Measurements from ENCODE around the gene RBM45.
"Not testable (repeated sequence)": the region's sequence is repeated elsewhere in the genome, so short reads cannot be mapped to it uniquely, and the experiment has no call there.

RBM45 gene, protein sequence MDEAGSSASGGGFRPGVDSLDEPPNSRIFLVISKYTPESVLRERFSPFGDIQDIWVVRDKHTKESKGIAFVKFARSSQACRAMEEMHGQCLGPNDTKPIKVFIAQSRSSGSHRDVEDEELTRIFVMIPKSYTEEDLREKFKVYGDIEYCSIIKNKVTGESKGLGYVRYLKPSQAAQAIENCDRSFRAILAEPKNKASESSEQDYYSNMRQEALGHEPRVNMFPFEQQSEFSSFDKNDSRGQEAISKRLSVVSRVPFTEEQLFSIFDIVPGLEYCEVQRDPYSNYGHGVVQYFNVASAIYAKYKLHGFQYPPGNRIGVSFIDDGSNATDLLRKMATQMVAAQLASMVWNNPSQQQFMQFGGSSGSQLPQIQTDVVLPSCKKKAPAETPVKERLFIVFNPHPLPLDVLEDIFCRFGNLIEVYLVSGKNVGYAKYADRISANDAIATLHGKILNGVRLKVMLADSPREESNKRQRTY

DNA sequence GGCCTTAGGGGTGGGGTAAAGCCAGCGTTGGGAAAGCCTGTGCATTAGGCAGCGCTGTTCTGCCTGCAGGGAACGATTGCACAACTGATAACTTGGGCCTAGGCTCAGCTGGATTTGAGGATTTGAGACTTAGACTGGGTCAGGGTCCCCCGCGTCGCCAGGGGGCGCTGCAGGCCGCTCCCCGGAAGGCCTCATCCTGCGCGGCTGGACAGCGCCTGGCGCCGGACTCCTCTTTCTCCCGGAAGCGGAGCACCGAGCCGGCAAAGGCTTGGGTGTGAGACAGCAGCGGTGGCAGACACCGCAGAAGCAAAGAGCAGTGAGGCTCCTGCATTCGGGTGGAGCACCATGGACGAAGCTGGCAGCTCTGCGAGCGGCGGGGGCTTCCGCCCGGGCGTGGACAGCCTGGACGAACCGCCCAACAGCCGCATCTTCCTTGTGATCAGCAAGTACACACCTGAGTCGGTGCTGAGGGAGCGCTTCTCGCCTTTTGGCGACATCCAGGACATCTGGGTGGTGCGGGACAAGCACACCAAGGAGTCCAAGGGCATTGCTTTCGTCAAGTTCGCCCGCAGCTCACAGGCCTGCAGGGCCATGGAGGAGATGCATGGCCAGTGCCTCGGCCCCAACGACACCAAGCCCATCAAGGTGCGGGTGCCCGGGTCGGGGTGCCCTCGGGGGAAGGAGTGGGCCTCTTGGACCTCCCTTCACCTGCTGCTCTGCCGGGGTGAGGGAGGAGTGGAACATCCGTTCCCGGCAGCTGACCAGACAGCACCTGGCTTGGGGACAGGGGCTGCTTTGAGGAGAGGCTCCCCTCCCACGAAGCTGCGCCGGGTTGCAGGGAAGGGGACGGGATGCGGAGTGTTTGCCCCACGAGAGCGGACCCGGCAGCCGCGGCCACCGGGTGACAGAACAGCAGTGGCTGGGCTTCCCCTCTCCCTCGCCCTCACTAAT, at the start of gene RBM45:
Gene RBM45, plus strand, starts transcription at position 236 of the 951 bp plus-strand sequence. Its CDS starts 110 bp downstream, at position 346.
- peak; percentile 61 to 78 (median 74) for DNase-seq

DNA sequence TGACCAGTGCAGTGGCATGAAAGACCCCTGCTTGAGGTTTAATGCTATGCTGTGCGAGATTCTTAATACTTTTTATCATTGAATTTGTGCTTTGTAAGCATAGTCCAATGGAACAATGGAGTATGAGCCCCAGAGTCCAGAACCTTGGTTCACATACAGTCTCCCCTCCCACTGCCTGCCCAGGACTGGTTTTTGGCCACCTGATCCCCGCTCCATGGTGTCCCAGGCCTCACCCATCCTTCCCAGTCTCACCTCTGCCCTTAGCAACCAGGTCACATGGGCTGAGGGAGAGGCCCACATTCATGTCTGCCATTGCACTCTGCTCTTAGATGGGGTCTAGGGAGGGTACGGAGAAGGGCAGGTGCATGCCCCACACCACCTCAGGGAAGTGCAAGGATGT, 45.9 kb upstream of the RBM45 start:
- DNase-seq: no peak

GRCh38 chr2:178066890-178067669, 45.2 kb upstream of the RBM45 start:
- no peak for DNase-seq

DNA sequence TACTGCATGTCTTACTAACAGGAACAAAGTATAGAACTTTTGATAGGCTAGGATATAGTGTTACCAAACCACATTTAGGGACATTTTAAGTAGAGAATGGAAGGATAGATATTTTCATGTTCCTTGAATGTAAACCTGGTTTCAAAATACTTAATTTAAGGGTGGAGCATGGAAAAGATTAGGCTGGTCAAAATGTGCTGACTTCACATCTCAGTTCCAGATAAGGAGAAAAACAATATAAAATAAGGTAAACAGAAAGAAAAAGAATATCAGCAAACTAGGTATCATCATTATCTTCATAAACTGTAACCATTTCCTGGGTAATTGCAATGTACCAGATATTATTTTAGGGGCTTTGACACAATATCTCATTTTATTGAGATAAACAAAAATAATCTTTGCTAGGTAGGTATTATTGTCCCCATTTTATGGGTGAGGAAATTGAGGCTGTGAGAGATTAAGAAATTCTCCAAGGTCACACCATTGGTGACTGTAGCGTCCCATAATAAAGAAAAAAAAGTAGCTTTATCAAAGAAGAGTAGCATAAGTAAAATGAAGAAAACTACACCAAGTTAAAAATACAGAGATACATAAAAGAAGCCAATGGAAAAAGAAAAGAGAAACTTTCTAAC, 43.3 kb upstream of the RBM45 start:
- DNase-seq: no peak

- no peak for DNase-seq
These were observed 42.7 kb upstream of the RBM45 start for GRCh38 chr2:178069551-178069950.

GRCh38 chr2:178070824-178071223, 41.4 kb upstream of the RBM45 start:
- DNase-seq: no peak

- no peak for DNase-seq
These were observed 40.2 kb upstream of the RBM45 start for GRCh38 chr2:178072000-178072382.

DNA sequence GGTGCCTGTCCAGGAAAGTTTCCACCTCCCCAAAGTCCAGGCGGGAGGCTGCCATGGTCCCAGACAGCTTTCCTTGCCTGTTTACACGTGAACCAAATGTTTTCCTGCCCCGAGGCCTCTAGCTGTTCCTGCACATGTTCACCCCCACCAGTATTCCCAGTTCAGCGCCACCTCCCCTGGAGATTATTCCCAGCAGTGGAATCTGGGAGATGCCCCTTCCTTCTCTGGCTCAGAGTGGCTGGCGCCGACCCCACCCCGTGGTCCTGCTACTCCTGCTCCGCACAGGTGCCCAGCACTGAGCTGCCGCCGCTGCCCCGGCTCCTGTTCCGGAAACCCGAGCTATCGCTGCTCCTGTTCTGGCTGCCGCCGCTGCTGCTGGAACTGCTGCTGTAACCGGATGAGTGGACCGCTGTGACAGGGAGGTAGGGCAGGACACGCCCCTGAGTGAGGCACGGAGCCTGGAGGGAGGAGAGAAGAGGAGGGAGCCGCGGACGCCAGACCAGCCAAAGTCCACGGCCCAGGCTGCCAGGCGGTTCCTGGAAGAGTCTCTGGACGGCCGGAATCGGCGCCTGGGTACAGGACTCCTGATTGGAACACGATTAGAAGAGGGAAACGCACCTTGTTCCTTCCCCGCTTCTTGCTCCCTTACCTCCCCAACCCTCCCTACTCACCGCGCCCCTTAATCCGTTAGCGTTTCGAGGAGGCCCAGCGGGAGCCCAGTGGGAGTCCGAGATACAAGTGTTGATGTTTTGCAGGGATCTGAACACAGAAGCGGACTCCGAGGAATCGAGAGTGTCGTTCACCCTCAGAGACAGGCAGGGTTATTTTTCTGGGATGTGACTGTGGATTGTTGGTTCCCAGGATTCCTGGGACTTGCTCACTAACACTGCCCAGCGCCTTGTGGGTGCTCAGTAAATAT, 39.6 kb upstream of the RBM45 start, which contains the start of gene PDE11A:
Gene PDE11A, minus strand, starts transcription at position 395 of the 919 bp plus-strand sequence. Its CDS starts 340 bp downstream, at position 55.
- DNase-seq: peak in 1 of 4 experiments; percentile 0

DNA sequence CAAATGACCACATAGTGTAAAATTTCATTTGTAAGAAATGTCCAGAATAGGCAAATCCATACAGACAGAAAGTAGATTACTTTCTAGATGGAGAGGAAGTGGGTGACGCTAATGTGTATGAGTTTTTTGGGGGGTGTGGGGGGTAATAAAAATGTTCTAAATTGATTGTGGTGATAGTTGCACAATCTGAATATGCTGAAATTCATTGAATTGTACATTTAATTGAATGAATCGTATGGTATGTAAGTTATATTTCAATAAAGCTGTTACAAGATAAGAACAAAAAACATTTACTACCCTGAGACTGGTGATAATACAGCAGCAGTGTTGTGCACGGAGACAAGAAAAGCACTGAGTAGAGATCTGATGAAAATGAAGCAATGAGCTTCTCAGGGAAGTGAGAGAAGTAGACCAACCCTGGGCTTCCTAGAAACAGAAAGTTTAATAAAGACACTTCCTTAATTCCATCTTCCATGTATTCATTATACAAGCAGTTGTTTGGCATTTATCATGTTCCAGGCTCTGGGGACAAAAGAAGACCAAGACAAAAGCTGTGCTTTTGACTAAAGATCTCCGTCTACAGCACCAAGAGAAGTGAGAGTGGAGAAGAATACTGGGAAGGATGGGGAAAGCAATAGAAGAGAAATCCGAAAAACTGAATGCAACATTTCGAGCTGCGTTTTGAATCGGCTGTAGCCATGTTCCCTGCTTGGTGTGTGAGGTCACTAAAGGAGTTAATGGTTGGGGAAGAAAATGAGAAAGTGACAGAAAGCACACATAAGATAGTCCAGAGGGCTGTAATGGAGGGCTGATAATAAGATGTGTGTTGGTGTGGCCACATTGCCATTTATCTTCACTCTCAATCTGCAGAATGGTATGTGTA, 37.9 kb upstream of the RBM45 start:
- DNase-seq: no peak

GRCh38 chr2:178075006-178075326, 37.3 kb upstream of the RBM45 start:
- no peak for DNase-seq

DNA sequence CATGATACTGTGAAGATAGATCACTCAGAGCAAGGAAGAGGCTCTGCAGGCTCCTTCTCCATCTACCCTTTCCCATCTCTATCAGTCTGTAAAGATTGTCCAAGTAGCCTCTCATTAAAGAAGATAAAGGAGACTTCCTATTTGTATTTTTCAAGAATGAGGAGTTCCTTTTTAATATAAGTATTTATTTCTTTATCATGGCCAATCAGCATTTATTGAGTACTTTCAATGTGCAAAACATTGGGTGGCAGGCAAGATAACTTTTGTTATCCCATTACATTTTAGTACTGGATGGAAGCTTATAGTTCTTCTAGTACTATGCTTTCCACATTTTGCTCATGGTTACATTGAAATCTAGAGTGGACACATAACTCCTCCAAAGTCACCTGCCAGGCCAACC, 36.1 kb upstream of the RBM45 start:
- DNase-seq: no peak

- not testable (repeated sequence) for DNase-seq
These were observed 33.0 kb upstream of the RBM45 start for GRCh38 chr2:178079279-178079678.

DNA sequence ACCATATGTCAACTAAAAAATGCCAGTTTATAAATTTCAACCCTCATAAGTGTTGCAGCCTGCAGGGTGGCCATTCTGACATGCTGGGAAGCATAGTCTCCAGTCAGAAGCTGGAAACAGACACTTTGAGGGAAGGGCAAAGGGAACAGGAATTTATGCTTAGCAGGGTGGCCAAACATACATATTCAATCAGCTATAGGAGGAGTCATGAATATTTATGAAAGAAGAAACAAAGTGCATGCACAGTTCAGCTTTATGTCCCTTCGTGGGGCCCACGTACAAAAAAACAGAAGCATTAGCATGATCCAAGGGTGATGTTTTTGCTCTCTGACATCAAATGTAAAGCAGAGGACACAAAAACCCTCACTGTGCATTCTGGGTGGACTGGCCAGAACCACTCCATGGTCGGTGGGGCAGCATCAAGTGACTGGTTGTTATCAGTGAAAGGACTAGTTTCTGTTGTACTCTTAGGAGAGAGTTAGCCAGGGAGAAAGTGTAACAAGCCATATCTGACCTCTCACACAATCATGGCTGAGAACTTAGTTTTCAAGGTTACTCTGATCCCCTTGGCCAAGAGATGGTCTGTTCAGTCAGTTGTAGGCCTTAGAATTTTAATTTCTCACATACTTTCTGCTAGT, 29.7 kb upstream of the RBM45 start:
- no peak for DNase-seq

GRCh38 chr2:178084273-178084672, 28.0 kb upstream of the RBM45 start:
- no peak for DNase-seq

GRCh38 chr2:178088774-178089270, 23.4 kb upstream of the RBM45 start:
- DNase-seq: no peak

- DNase-seq: no peak
These were observed 18.8 kb upstream of the RBM45 start for GRCh38 chr2:178093471-178093870.

GRCh38 chr2:178101321-178102079, 10.7 kb upstream of the RBM45 start:
- no peak for DNase-seq

- no peak for DNase-seq
These were observed 6.7 kb upstream of the RBM45 start for GRCh38 chr2:178105566-178105965.

DNA sequence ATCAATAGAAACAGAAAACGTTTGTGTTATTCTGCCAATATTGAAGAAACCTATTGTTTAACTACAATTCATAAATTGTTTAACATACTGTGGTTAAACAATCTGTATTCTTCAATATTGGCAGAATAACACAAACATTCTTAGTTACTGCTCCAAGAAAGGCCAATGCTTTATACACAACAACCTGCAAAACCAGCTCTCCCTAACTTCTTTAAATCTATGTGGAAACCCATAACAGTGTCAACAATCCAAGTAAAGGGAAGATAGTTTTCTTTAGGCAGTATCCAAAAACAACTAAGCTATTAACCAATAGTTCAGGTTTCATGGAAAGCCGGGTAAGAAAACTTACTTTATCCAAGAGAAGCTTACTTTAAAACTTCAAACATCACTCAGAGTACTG, 6.2 kb upstream of the RBM45 start:
- DNase-seq: no peak

Measured in activated naive CD4-positive, alpha-beta T cell (primary cell).